ENCODE data around the gene SUPV3L1. TPM values are rescaled to one million over a fixed set of nuclear protein-coding genes. Genes with fewer than 3 reads are reported as not detected.

SUPV3L1 gene
- total RNA-seq, 4 donors from 2014 or later = 23.4 to 53.7 (median 34.9) TPM

GRCh38 chr10:69201045-69201444, 21.0 kb downstream of the SUPV3L1 start:
- 77 to 80% methylated on average over 2 of the region's 2 CpGs for WGBS, 2 donors
- Histone ChIP-seq H3K27ac (no peak overlapping the region), H3K36me3 (peaks cover 0 to 96% (median 14%) of the 10 kb centered on the region in 3 donors), H3K9me3 (no peaks in the 10 kb centered on the region), H3K27me3 (no peaks in the 10 kb centered on the region), H3K4me1 (no peaks in the 10 kb centered on the region), H3K4me3 (no peak overlapping the region)
- no peak for TF ChIP-seq CTCF (IDR thresholded peaks at IDR 0.05)
- TF ChIP-seq EP300 (IDR thresholded peaks at IDR 0.05) = no peak
- TF ChIP-seq POLR2A (IDR thresholded peaks at IDR 0.05) = no peak
- DNase-seq (ENCODE audit: low spot score in 2 of 2) = no peak

GRCh38 chr10:69202332-69202731, 22.3 kb downstream of the SUPV3L1 start:
- H3K9me3 ChIP-seq = no peaks in the 10 kb centered on the region
- H3K27me3 ChIP-seq = no peaks in the 10 kb centered on the region
- peaks cover 0 to 96% (median 19%) of the 10 kb centered on the region in 3 donors for H3K36me3 ChIP-seq
- no peak overlapping the region for H3K27ac ChIP-seq
- TF ChIP-seq EP300 (IDR thresholded peaks at IDR 0.05) (no peak), POLR2A (IDR thresholded peaks at IDR 0.05) (no peak), CTCF (IDR thresholded peaks at IDR 0.05) (no peak)
- no peaks in the 10 kb centered on the region for H3K4me1 ChIP-seq
- 82 to 90% methylated on average over 1 of the region's 1 CpG for WGBS, 2 donors
- no peak overlapping the region for H3K4me3 ChIP-seq
- no peak for DNase-seq (ENCODE audit: low spot score in 2 of 2)

- no peak overlapping the region for H3K4me3 ChIP-seq
- H3K36me3 ChIP-seq = peaks cover 0 to 61% (median 19%) of the 10 kb centered on the region in 3 donors
- H3K27ac ChIP-seq = no peak overlapping the region
- no peak for TF ChIP-seq POLR2A (IDR thresholded peaks at IDR 0.05)
- TF ChIP-seq EP300 (IDR thresholded peaks at IDR 0.05) = no peak
- TF ChIP-seq CTCF (IDR thresholded peaks at IDR 0.05) = no peak
- no peaks in the 10 kb centered on the region for H3K27me3 ChIP-seq
- DNase-seq (ENCODE audit: low spot score in 2 of 2) = no peak
- H3K9me3 ChIP-seq = no peaks in the 10 kb centered on the region
- WGBS, 2 donors = 80 to 82% methylated on average over 6 of the region's 6 CpGs
- H3K4me1 ChIP-seq = no peaks in the 10 kb centered on the region
These were observed 28.7 kb downstream of the SUPV3L1 start for GRCh38 chr10:69208761-69209160.

- no peaks in the 10 kb centered on the region for H3K9me3 ChIP-seq
- TF ChIP-seq POLR2A (IDR thresholded peaks at IDR 0.05) = no peak
- no peak for TF ChIP-seq CTCF (IDR thresholded peaks at IDR 0.05)
- no peak for TF ChIP-seq EP300 (IDR thresholded peaks at IDR 0.05)
- no peak for DNase-seq (ENCODE audit: low spot score in 2 of 2)
- H3K4me1 ChIP-seq = no peaks in the 10 kb centered on the region
- no peak overlapping the region for H3K4me3 ChIP-seq
- H3K27me3 ChIP-seq = no peaks in the 10 kb centered on the region
- no peak overlapping the region for H3K27ac ChIP-seq
- WGBS, 2 donors = 69 to 75% methylated on average over 3 of the region's 3 CpGs
- H3K36me3 ChIP-seq = peaks cover 0 to 50% (median 19%) of the 10 kb centered on the region in 3 donors
These were observed 29.9 kb downstream of the SUPV3L1 start for GRCh38 chr10:69209787-69210484.

GRCh38 chr10:69211104-69211503, 31.1 kb downstream of the SUPV3L1 start:
- Histone ChIP-seq H3K9me3 (no peaks in the 10 kb centered on the region), H3K27ac (no peak overlapping the region), H3K4me1 (no peaks in the 10 kb centered on the region), H3K27me3 (no peaks in the 10 kb centered on the region), H3K4me3 (no peak overlapping the region), H3K36me3 (peaks cover 0 to 38% (median 14%) of the 10 kb centered on the region in 3 donors)
- no peak for DNase-seq (ENCODE audit: low spot score in 2 of 2)
- WGBS, 2 donors = 61 to 72% methylated on average over 2 of the region's 2 CpGs
- TF ChIP-seq CTCF (IDR thresholded peaks at IDR 0.05) (no peak), EP300 (IDR thresholded peaks at IDR 0.05) (no peak), POLR2A (IDR thresholded peaks at IDR 0.05) (no peak)

Measured in tibial nerve (tissue), 4 donors.